NCI-H69 (cell line): ENCODE measurements around the gene MPV17L2.

Experiments
- DNase-seq: peaks from one replicate; lab custom pipeline; 2025; lab: John Stamatoyannopoulos, UW

MPV17L2 gene

GRCh38 chr19:18239303-18239702 lies 46.3 kb downstream of the MPV17L2 start:
- no peak for DNase-seq

- no peak for DNase-seq
Observed at GRCh38 chr19:18245297-18245696, 52.3 kb downstream of the MPV17L2 start.
